Neuronal stem cell (in vitro differentiated cells): Measurements from ENCODE around the gene ZDHHC11.
A peak's percentile ranks its signal among the peaks of the same experiment; 100 is the strongest.
"Not testable (repeated sequence)": the region's sequence is repeated elsewhere in the genome, so short reads cannot be mapped to it uniquely, and the experiment has no call there.

Source experiments
- DNase-seq: peaks from one replicate; pipeline ENCODE4 v3.0.0-alpha.2; 2013; ENCODE audit warnings: low spot score
- H2AFZ ChIP-seq: one replicate; pipeline ENCODE4 v1.6.1; 2013; ENCODE audit warnings: mild to moderate bottlenecking, low read length, inconsistent platforms
- H2AK5ac ChIP-seq: 2 replicates; pipeline ENCODE4 v1.6.1; 2013; ENCODE audit warnings: low read depth, mild to moderate bottlenecking, inconsistent platforms, low read length, moderate library complexity, mixed read lengths
- H2BK120ac ChIP-seq: 2 replicates; pipeline ENCODE4 v1.6.1; 2013; ENCODE audit warnings: low read depth, mild to moderate bottlenecking, inconsistent platforms, low read length, moderate library complexity, mixed read lengths
- H2BK12ac ChIP-seq: one replicate; pipeline ENCODE4 v1.6.1; 2013; ENCODE audit warnings: low read length, inconsistent platforms
- H2BK15ac ChIP-seq: 2 replicates; pipeline ENCODE4 v1.6.1; 2013; ENCODE audit warnings: mild to moderate bottlenecking, low read length, inconsistent platforms, mixed read lengths
- H2BK5ac ChIP-seq: one replicate; pipeline ENCODE4 v1.6.1; 2013; ENCODE audit warnings: inconsistent platforms, mild to moderate bottlenecking, low read length, moderate library complexity
- H3K14ac ChIP-seq: one replicate; pipeline ENCODE4 v1.6.1; 2013; ENCODE audit warnings: low read length, inconsistent platforms
- H3K18ac ChIP-seq: 2 replicates; pipeline ENCODE4 v1.6.1; 2013; ENCODE audit warnings: low read length, inconsistent platforms
- H3K23ac ChIP-seq: 2 replicates; pipeline ENCODE4 v1.6.1; 2013; ENCODE audit warnings: low read depth, mild to moderate bottlenecking, mixed read lengths, low read length, inconsistent platforms; ENCODE audit not compliant: poor library complexity
- H3K27ac ChIP-seq: replicated peaks from 3 replicates; pipeline ENCODE4 v1.5.1; 2013; ENCODE audit warnings: low read length, inconsistent platforms
- H3K27me3 ChIP-seq, 3 experiments: 2 replicates each; pipeline ENCODE4 v1.6.1; 2013; ENCODE audit warnings: low read length in 3 of 3, mild to moderate bottlenecking in 2 of 3, inconsistent platforms in 1 of 3, low read depth in 1 of 3, mixed read lengths in 1 of 3, moderate library complexity in 1 of 3; ENCODE audit not compliant: control insufficient read depth in 3 of 3, insufficient read depth in 3 of 3
- H3K36me3 ChIP-seq, 2 donors: replicated peaks in 1 of 2; 2 replicates each; pipeline ENCODE4 v1.6.1; 2013; ENCODE audit warnings: low read length in 2 of 2; ENCODE audit not compliant: control insufficient read depth in 2 of 2, insufficient read depth in 2 of 2
- H3K4ac ChIP-seq: 2 replicates; pipeline ENCODE4 v1.6.1; 2013; ENCODE audit warnings: inconsistent platforms, mild to moderate bottlenecking, low read length, moderate library complexity
- H3K4me1 ChIP-seq, 2 donors: 1 replicate in 1 of 2; 2 replicates in 1 of 2; pipeline ENCODE4 v1.6.1; 2013; ENCODE audit warnings: low read length in 2 of 2, low read depth in 1 of 2; ENCODE audit not compliant: control insufficient read depth in 2 of 2, insufficient read depth in 1 of 2
- H3K4me2 ChIP-seq: one replicate; pipeline ENCODE4 v1.6.1; 2013; ENCODE audit warnings: mild to moderate bottlenecking, low read length, inconsistent platforms; ENCODE audit not compliant: insufficient read depth, poor library complexity, severe bottlenecking
- H3K4me3 ChIP-seq, 2 donors: 2 replicates each; pipeline ENCODE4 v1.5.1; 2013; ENCODE audit warnings: low read length in 2 of 2, mild to moderate bottlenecking in 2 of 2, inconsistent platforms in 1 of 2, moderate library complexity in 1 of 2
- H3K79me1 ChIP-seq: one replicate; pipeline ENCODE4 v1.6.1; 2013; ENCODE audit warnings: low read depth, mild to moderate bottlenecking, inconsistent platforms, low read length, moderate library complexity
- H3K9ac ChIP-seq: one replicate; pipeline ENCODE4 v1.6.1; 2013; ENCODE audit warnings: mild to moderate bottlenecking, low read depth, low read length, inconsistent platforms; ENCODE audit not compliant: poor library complexity
- H3K9me3 ChIP-seq, 2 donors: replicated peaks in 1 of 2; 2 replicates each; pipeline versions ENCODE3 to v1.6.1; 2013; ENCODE audit warnings: low read length in 2 of 2, mild to moderate bottlenecking in 2 of 2, inconsistent platforms in 1 of 2, low read depth in 1 of 2, mixed read lengths in 1 of 2, moderate library complexity in 1 of 2; ENCODE audit not compliant: control insufficient read depth in 2 of 2, insufficient read depth in 1 of 2
- H4K8ac ChIP-seq: one replicate; pipeline ENCODE4 v1.6.1; 2013; ENCODE audit warnings: low read depth, mild to moderate bottlenecking, inconsistent platforms, low read length, moderate library complexity
- H4K91ac ChIP-seq: one replicate; pipeline ENCODE4 v1.6.1; 2013; ENCODE audit warnings: low read length, low read depth, mild to moderate bottlenecking, inconsistent platforms; ENCODE audit not compliant: poor library complexity
- WGBS, 2 donors: extraction: QIAGEN DNeasy Blood & Tissue Kit; methylation state at CpG; one replicate each; pipeline ENCODE4 v1.1.7; 2013; ENCODE audit warnings: missing lambda C conversion rate in 2 of 2, mixed read lengths in 1 of 2; ENCODE audit not compliant: insufficient read length in 2 of 2, insufficient replicate concordance in 1 of 2; ENCODE audit errors: extremely low coverage in 2 of 2; 5-methylcytosine and 5-hydroxymethylcytosine counted together

Gene ZDHHC11

GRCh38 chr5:763998-764781 lies 86.6 kb downstream of the ZDHHC11 start:
- H2BK15ac ChIP-seq = no peak overlapping the region
- no peaks in the 10 kb centered on the region for H3K27me3 ChIP-seq
- H3K4me1 ChIP-seq = peaks cover 3 to 4% of the 10 kb centered on the region in 2 donors
- H3K36me3 ChIP-seq = peaks cover 0 to 22% of the 10 kb centered on the region in 2 donors
- no peak overlapping the region for H3K4me2 ChIP-seq
- peak overlapping the region; percentile 92 for H3K23ac ChIP-seq
- H3K9me3 ChIP-seq = peaks cover 5 to 16% of the 10 kb centered on the region in 2 donors
- no peak overlapping the region for H3K4me3 ChIP-seq
- peaks cover 6% of the 10 kb centered on the region for H3K79me1 ChIP-seq
- peak overlapping the region; percentile 95 for H2AK5ac ChIP-seq
- H3K4ac ChIP-seq = peak overlapping the region; percentile 90
- no peak for DNase-seq
- no CpG with 5 or more reads among the region's 31 CpGs for WGBS, 2 donors
- H2AFZ ChIP-seq = no peak overlapping the region
- H2BK5ac ChIP-seq = peak overlapping the region; percentile 46
- H2BK120ac ChIP-seq = peak overlapping the region; percentile 57
- H3K18ac ChIP-seq = peak overlapping the region; percentile 92
- H3K14ac ChIP-seq = peak overlapping the region; percentile 99
- H4K91ac ChIP-seq = peak overlapping the region; percentile 77
- no peak overlapping the region for H3K27ac ChIP-seq
- H3K9ac ChIP-seq = peak overlapping the region; percentile 76
- H4K8ac ChIP-seq = peak overlapping the region; percentile 1
- H2BK12ac ChIP-seq = peak overlapping the region; percentile 87

GRCh38 chr5:763397-763796 lies 87.4 kb downstream of the ZDHHC11 start:
- H3K36me3 ChIP-seq = peaks cover 0 to 22% of the 10 kb centered on the region in 2 donors
- no peak overlapping the region for H2BK5ac ChIP-seq
- H2AK5ac ChIP-seq = no peak overlapping the region
- H3K4me3 ChIP-seq = no peak overlapping the region
- no peak overlapping the region for H4K91ac ChIP-seq
- 100% methylated on average over 1 of the region's 5 CpGs; no CpG with 5 or more reads in 1 of the 2 donors for WGBS, 2 donors
- no peak overlapping the region for H3K18ac ChIP-seq
- no peak overlapping the region for H2BK12ac ChIP-seq
- no peak overlapping the region for H3K23ac ChIP-seq
- H3K4me1 ChIP-seq = peaks cover 10 to 11% of the 10 kb centered on the region in 2 donors
- no peak overlapping the region for H3K4me2 ChIP-seq
- H3K27me3 ChIP-seq = no peaks in the 10 kb centered on the region
- H2BK15ac ChIP-seq = no peak overlapping the region
- peaks cover 5 to 16% of the 10 kb centered on the region in 2 donors for H3K9me3 ChIP-seq
- H3K14ac ChIP-seq = no peak overlapping the region
- H2AFZ ChIP-seq = no peak overlapping the region
- peaks cover 6% of the 10 kb centered on the region for H3K79me1 ChIP-seq
- H2BK120ac ChIP-seq = no peak overlapping the region
- DNase-seq = no peak
- H3K27ac ChIP-seq = no peak overlapping the region
- H3K4ac ChIP-seq = no peak overlapping the region
- no peak overlapping the region for H4K8ac ChIP-seq
- no peak overlapping the region for H3K9ac ChIP-seq

GRCh38 chr5:762996-763395 lies 87.8 kb downstream of the ZDHHC11 start:
- not testable (repeated sequence) for H4K91ac ChIP-seq, H3K4me2 ChIP-seq, H2AK5ac ChIP-seq, H3K27ac ChIP-seq, H3K79me1 ChIP-seq, H3K4me3 ChIP-seq, H3K14ac ChIP-seq, H2BK5ac ChIP-seq, H3K4ac ChIP-seq, H2AFZ ChIP-seq, H3K18ac ChIP-seq, H3K23ac ChIP-seq, H4K8ac ChIP-seq, H3K9ac ChIP-seq, DNase-seq, H3K27me3 ChIP-seq, H2BK120ac ChIP-seq, H2BK15ac ChIP-seq, H2BK12ac ChIP-seq
- peaks cover 14 to 15% of the 10 kb centered on the region in 2 donors for H3K4me1 ChIP-seq
- no CpG with 5 or more reads among the region's 8 CpGs for WGBS, 2 donors
- peaks cover 5 to 16% of the 10 kb centered on the region in 2 donors for H3K9me3 ChIP-seq
- peaks cover 0 to 22% of the 10 kb centered on the region in 2 donors for H3K36me3 ChIP-seq
